ENCODE measurements around the gene MTO1.

- TF ChIP-seq CTCF (conservative IDR thresholded peaks at IDR 0.05 in 1 of 2, IDR thresholded peaks at IDR 0.05 in 1 of 2; ENCODE audit: extremely low read depth in 1 of 2, insufficient read depth in 1 of 2, low read depth in 1 of 2, low read length in 2 of 2) (no peak), EZH2 (IDR thresholded peaks at IDR 0.05; ENCODE audit: borderline replicate concordance, low read length) (no peak)
Observed at GRCh38 chr6:73487473-73487872, 25.9 kb downstream of the MTO1 start.
